ENCODE data around the gene ADD1.
A peak's percentile ranks its signal among the peaks of the same experiment; 100 is the strongest.

ADD1 gene

DNA sequence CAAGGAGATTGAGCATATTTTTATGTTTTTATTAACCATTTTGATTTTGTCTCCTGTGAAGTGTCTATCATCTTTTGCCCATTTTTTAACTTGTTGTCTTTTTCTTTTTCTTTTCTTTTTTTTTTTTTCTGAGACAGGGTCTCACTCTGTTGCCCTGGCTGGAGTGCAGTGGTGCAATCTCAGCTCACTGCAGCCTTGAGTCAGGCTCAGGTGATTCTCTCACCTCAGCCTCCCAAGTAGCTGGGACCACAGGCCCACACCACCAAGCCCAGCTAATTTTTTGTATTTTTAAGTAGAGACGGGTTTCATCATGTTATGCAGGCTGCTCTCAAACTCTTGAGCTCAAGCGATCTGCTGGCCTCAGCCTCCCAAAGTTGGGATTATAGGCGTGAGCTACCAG is 4.6 kb upstream of the ADD1 start:
- no CpG with 5 or more reads among the region's 3 CpGs for WGBS (ENCODE audit: insufficient coverage, insufficient read length)
- Histone ChIP-seq H3K4me1 (ENCODE audit: control insufficient read depth, insufficient read depth, low read length) (peaks cover 7% of the 10 kb centered on the region), H3K4me3 (ENCODE audit: low read length) (no peak overlapping the region), H3K36me3 (ENCODE audit: control insufficient read depth, insufficient read depth, low read length) (peaks cover 6% of the 10 kb centered on the region), H3K27me3 (ENCODE audit: control insufficient read depth, insufficient read depth, low read length) (no peaks in the 10 kb centered on the region), H3K27ac (ENCODE audit: low read length) (no peak overlapping the region), H3K9me3 (ENCODE audit: control insufficient read depth, insufficient read depth, low read length) (no peaks in the 10 kb centered on the region)
- DNase-seq (ENCODE audit: low read depth, low spot score) = no peak

DNA sequence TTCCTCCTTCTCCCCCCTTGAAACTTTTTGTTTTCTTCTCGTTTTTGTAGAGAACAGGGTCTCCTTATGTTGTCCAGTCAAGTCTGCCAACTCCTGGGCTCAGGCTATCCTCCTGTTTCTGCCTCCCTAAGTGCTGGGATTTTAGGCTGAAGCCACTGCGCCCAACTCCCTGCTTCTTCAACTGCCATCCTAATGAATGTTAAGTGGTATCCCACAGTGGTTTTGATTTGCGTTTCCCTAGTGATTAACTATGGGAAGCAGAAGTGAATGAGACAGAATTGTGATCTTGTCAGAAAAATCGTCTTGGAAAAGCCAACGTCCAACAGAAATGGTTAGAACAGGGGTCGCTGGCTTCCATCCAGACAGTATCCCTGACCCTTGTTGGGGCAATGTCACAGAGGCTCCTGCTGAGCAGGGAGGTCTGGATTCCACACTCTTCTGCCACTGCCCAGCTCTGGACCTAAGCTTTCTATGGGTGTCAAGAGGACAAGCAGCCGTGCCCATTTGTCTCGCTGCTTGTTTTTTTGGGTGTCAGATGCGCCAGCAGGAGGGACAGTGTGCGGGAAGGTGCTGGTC is 869 bp upstream of the ADD1 start:
- Histone ChIP-seq H3K9me3 (ENCODE audit: control insufficient read depth, insufficient read depth, low read length) (no peaks in the 10 kb centered on the region), H3K27me3 (ENCODE audit: control insufficient read depth, insufficient read depth, low read length) (no peaks in the 10 kb centered on the region), H3K27ac (ENCODE audit: low read length) (no peak overlapping the region), H3K36me3 (ENCODE audit: control insufficient read depth, insufficient read depth, low read length) (no peaks in the 10 kb centered on the region), H3K4me1 (ENCODE audit: control insufficient read depth, insufficient read depth, low read length) (peaks cover 1% of the 10 kb centered on the region; the same call in 1 of the 2 replicates), H3K4me3 (ENCODE audit: low read length) (peak overlapping the region; percentile 81; the same call in 1 of the 2 replicates)
- no CpG with 5 or more reads among the region's 10 CpGs for WGBS (ENCODE audit: insufficient coverage, insufficient read length)
- DNase-seq (ENCODE audit: low read depth, low spot score) = no peak

- Histone ChIP-seq H3K36me3 (ENCODE audit: control insufficient read depth, insufficient read depth, low read length) (no peaks in the 10 kb centered on the region), H3K4me3 (ENCODE audit: low read length) (peak overlapping the region; percentile 81; the same call in 1 of the 2 replicates), H3K4me1 (ENCODE audit: control insufficient read depth, insufficient read depth, low read length) (no peaks in the 10 kb centered on the region), H3K27me3 (ENCODE audit: control insufficient read depth, insufficient read depth, low read length) (no peaks in the 10 kb centered on the region), H3K9me3 (ENCODE audit: control insufficient read depth, insufficient read depth, low read length) (no peaks in the 10 kb centered on the region), H3K27ac (ENCODE audit: low read length) (no peak overlapping the region)
- WGBS (ENCODE audit: insufficient coverage, insufficient read length) = no CpG with 5 or more reads among the region's 74 CpGs
- DNase-seq (ENCODE audit: low read depth, low spot score) = no peak
Measured at GRCh38 chr4:2843941-2844584, 419 bp downstream of the ADD1 start.

- H3K4me1 ChIP-seq (ENCODE audit: control insufficient read depth, insufficient read depth, low read length) = no peaks in the 10 kb centered on the region
- DNase-seq (ENCODE audit: low read depth, low spot score) = no peak
- no peak overlapping the region for H3K27ac ChIP-seq (ENCODE audit: low read length)
- WGBS (ENCODE audit: insufficient coverage, insufficient read length) = 100% methylated on average over 1 of the region's 2 CpGs
- H3K9me3 ChIP-seq (ENCODE audit: control insufficient read depth, insufficient read depth, low read length) = no peaks in the 10 kb centered on the region
- no peak overlapping the region for H3K4me3 ChIP-seq (ENCODE audit: low read length)
- H3K27me3 ChIP-seq (ENCODE audit: control insufficient read depth, insufficient read depth, low read length) = no peaks in the 10 kb centered on the region
- no peaks in the 10 kb centered on the region for H3K36me3 ChIP-seq (ENCODE audit: control insufficient read depth, insufficient read depth, low read length)
Measured at GRCh38 chr4:2846172-2846571, 2.5 kb downstream of the ADD1 start.

DNA sequence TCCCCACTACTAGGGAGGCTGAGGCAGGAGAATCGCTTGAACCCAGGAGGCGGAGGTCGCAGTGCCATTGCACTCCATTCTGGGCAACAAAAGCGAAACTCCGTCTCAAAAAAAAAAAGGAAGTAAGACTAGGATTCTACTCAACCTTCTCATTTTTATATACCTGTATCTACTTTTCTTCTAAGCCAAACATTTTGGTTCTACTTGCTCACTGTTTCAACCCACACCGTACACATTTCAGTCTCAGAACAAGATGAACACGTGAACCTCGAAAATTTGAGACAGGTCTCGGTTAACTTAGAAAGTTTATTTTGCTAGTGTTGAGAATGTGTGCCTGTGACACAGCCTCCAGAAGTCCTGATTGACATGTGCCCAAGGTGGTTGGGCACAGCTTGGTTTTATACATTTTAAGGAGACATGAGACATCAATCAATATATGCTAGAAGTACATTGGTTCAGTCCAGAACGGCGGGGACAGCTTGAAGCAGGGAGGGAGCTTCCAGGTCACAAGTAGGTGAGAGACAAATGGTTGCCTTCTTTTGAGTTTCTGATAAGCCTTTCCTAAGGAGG is 3.7 kb downstream of the ADD1 start:
- no peaks in the 10 kb centered on the region for H3K4me1 ChIP-seq (ENCODE audit: control insufficient read depth, insufficient read depth, low read length)
- no CpG with 5 or more reads among the region's 11 CpGs for WGBS (ENCODE audit: insufficient coverage, insufficient read length)
- no peaks in the 10 kb centered on the region for H3K27me3 ChIP-seq (ENCODE audit: control insufficient read depth, insufficient read depth, low read length)
- H3K27ac ChIP-seq (ENCODE audit: low read length) = no peak overlapping the region
- no peaks in the 10 kb centered on the region for H3K36me3 ChIP-seq (ENCODE audit: control insufficient read depth, insufficient read depth, low read length)
- no peak overlapping the region for H3K4me3 ChIP-seq (ENCODE audit: low read length)
- no peak for DNase-seq (ENCODE audit: low read depth, low spot score)
- H3K9me3 ChIP-seq (ENCODE audit: control insufficient read depth, insufficient read depth, low read length) = no peaks in the 10 kb centered on the region

- Histone ChIP-seq H3K27ac (ENCODE audit: low read length) (no peak overlapping the region), H3K9me3 (ENCODE audit: control insufficient read depth, insufficient read depth, low read length) (no peaks in the 10 kb centered on the region), H3K4me1 (ENCODE audit: control insufficient read depth, insufficient read depth, low read length) (no peaks in the 10 kb centered on the region), H3K4me3 (ENCODE audit: low read length) (no peak overlapping the region), H3K27me3 (ENCODE audit: control insufficient read depth, insufficient read depth, low read length) (no peaks in the 10 kb centered on the region), H3K36me3 (ENCODE audit: control insufficient read depth, insufficient read depth, low read length) (no peaks in the 10 kb centered on the region)
- no peak for DNase-seq (ENCODE audit: low read depth, low spot score)
- no CpG with 5 or more reads among the region's 2 CpGs for WGBS (ENCODE audit: insufficient coverage, insufficient read length)
Measured at GRCh38 chr4:2848449-2848848, 4.8 kb downstream of the ADD1 start.

DNA sequence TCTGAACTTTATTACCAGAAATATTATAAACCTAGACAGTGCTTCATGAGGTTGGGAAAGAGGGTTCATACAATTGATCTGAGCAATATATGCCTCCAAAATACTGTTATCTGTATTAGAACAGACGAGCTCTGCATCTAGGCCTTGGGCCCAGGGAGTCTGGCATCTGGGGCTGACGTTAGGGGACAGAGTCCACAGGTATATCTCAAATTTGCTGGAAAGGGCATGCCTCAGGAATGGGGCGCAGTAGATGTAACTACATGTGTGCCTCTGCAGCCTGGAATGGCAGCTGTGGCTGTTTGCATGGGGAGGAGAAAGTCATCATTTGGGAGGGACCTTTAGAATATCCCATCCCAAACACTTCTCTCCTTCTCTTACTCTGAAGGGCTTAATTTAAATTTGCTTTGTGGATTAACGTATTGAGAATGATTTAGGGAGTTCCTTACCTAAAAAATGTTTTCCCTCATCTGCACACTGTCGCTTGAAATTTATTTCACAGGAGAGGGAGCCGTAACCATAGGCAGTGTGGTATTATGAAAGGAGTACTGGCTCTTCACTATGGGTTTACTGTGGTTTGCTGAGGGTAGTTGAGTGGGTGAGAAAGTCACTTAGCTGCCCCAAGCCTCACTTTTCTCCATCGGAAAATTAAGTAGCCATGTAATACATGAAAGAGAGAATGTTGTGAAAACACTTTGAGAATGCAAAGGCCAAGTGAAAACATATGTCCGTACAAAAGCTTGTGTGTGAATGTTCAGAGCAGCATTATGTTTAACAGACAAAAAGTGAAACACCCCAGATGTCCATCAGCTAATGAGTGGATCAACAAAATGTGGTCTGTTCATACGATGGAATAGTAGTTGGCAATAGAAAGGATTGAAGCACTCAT is 5.9 kb downstream of the ADD1 start:
- H3K36me3 ChIP-seq (ENCODE audit: control insufficient read depth, insufficient read depth, low read length) = no peaks in the 10 kb centered on the region
- no peaks in the 10 kb centered on the region for H3K9me3 ChIP-seq (ENCODE audit: control insufficient read depth, insufficient read depth, low read length)
- H3K27me3 ChIP-seq (ENCODE audit: control insufficient read depth, insufficient read depth, low read length) = no peaks in the 10 kb centered on the region
- no peaks in the 10 kb centered on the region for H3K4me1 ChIP-seq (ENCODE audit: control insufficient read depth, insufficient read depth, low read length)
- no CpG with 5 or more reads among the region's 9 CpGs for WGBS (ENCODE audit: insufficient coverage, insufficient read length)
- no peak for DNase-seq (ENCODE audit: low read depth, low spot score)
- no peak overlapping the region for H3K4me3 ChIP-seq (ENCODE audit: low read length)
- H3K27ac ChIP-seq (ENCODE audit: low read length) = no peak overlapping the region

GRCh38 chr4:2850966-2851798 is 7.5 kb downstream of the ADD1 start:
- no peak overlapping the region for H3K4me3 ChIP-seq (ENCODE audit: low read length)
- H3K27me3 ChIP-seq (ENCODE audit: control insufficient read depth, insufficient read depth, low read length) = no peaks in the 10 kb centered on the region
- H3K36me3 ChIP-seq (ENCODE audit: control insufficient read depth, insufficient read depth, low read length) = no peaks in the 10 kb centered on the region
- WGBS (ENCODE audit: insufficient coverage, insufficient read length) = 100% methylated on average over 1 of the region's 2 CpGs
- H3K9me3 ChIP-seq (ENCODE audit: control insufficient read depth, insufficient read depth, low read length) = no peaks in the 10 kb centered on the region
- no peak overlapping the region for H3K27ac ChIP-seq (ENCODE audit: low read length)
- H3K4me1 ChIP-seq (ENCODE audit: control insufficient read depth, insufficient read depth, low read length) = no peaks in the 10 kb centered on the region
- DNase-seq (ENCODE audit: low read depth, low spot score) = no peak

DNA sequence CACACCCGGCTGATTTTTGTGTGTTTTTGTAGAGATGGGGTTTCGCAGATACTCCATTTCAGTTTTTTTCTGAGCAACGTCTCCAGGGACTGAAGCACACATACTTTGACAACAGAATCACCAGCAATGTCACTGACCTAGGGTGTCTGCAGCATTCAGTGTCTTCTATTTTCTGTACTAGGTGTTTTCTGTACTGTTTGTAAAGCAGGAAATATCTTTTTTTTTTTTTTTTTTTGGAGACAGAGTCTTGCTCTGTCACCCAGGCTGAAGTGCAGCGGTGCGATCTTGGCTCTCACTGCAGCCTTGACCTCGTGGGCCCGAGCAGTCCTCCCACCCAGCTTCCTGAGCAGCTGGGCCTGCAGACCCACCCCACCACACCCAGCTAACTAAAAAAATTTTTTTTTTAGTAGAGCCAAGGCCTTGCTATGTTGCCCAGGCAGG is 8.9 kb downstream of the ADD1 start:
- WGBS (ENCODE audit: insufficient coverage, insufficient read length) = no CpG with 5 or more reads among the region's 7 CpGs
- DNase-seq (ENCODE audit: low read depth, low spot score) = no peak
- Histone ChIP-seq H3K9me3 (ENCODE audit: control insufficient read depth, insufficient read depth, low read length) (no peaks in the 10 kb centered on the region), H3K4me1 (ENCODE audit: control insufficient read depth, insufficient read depth, low read length) (no peaks in the 10 kb centered on the region), H3K27me3 (ENCODE audit: control insufficient read depth, insufficient read depth, low read length) (no peaks in the 10 kb centered on the region), H3K4me3 (ENCODE audit: low read length) (no peak overlapping the region), H3K27ac (ENCODE audit: low read length) (no peak overlapping the region), H3K36me3 (ENCODE audit: control insufficient read depth, insufficient read depth, low read length) (no peaks in the 10 kb centered on the region)

DNA sequence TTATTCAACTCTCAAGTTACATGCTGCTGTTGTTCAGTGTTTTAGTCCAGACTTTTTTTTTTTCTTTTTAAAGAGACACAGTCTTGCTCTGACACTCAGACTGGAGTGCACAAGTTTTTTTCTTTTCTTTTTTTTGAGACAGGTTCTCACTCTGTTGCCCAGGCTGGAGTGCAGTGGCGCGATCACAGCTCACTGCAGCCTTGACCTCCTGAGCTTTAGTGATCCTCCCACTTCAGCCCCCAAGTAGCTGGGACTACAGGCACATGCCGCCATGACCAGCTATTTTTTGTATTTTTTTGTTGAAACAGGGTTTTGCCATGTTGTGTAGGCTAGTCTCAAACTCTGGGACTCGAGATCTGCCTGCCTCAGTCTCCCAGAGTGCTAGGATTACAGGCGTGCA is 11.9 kb downstream of the ADD1 start:
- WGBS (ENCODE audit: insufficient coverage, insufficient read length) = no CpG with 5 or more reads among the region's 5 CpGs
- no peak for DNase-seq (ENCODE audit: low read depth, low spot score)
- H3K4me1 ChIP-seq (ENCODE audit: control insufficient read depth, insufficient read depth, low read length) = peaks cover 1% of the 10 kb centered on the region; the same call in 1 of the 2 replicates

More for the DNA sequence above, 11.9 kb downstream of the ADD1 start:
- Histone ChIP-seq H3K27ac (ENCODE audit: low read length) (no peak overlapping the region), H3K36me3 (ENCODE audit: control insufficient read depth, insufficient read depth, low read length) (no peaks in the 10 kb centered on the region), H3K9me3 (ENCODE audit: control insufficient read depth, insufficient read depth, low read length) (no peaks in the 10 kb centered on the region), H3K4me3 (ENCODE audit: low read length) (no peak overlapping the region), H3K27me3 (ENCODE audit: control insufficient read depth, insufficient read depth, low read length) (no peaks in the 10 kb centered on the region)

All from iPS DF 6.9 (cell line).